ENCODE data around the gene ZNF620.
"Not testable (repeated sequence)": the region's sequence is repeated elsewhere in the genome, so short reads cannot be mapped to it uniquely, and the experiment has no call there.

The ZNF620 gene

GRCh38 chr3:40524568-40525285, 18.9 kb downstream of the ZNF620 start, which contains the start of gene ZNF621:
ZNF621 (plus strand) TSS chr3:40524960; CDS start chr3:40525841, 881 bp downstream.
- no peaks in the 10 kb centered on the region for H3K4me1 ChIP-seq (ENCODE audit: control insufficient read depth, insufficient read depth, low read length)
- H3K9me3 ChIP-seq (ENCODE audit: control insufficient read depth, low read length), result no peaks in the 10 kb centered on the region
- 2% methylated on average over 59 of the region's 59 CpGs for WGBS, 2 experiments
- H3K27me3 ChIP-seq (ENCODE audit: control insufficient read depth, insufficient read depth, low read length, poor library complexity, severe bottlenecking), result no peaks in the 10 kb centered on the region
- H3K27ac ChIP-seq (ENCODE audit: insufficient read depth, low read depth, low read length, poor library complexity, severe bottlenecking), result peak within 1 kb of the TSS; percentile 65
- H3K4me3 ChIP-seq (ENCODE audit: insufficient read depth, low read depth, low read length), result peak within 1 kb of the TSS; percentile 95
- peaks cover 6% of the 10 kb centered on the region for H3K36me3 ChIP-seq (ENCODE audit: control insufficient read depth, insufficient read depth, low read length)

- Histone ChIP-seq H3K4me1 (ENCODE audit: control insufficient read depth, insufficient read depth, low read length) (no peaks in the 10 kb centered on the region), H3K27me3 (ENCODE audit: control insufficient read depth, insufficient read depth, low read length, poor library complexity, severe bottlenecking) (no peaks in the 10 kb centered on the region), H3K4me3 (ENCODE audit: insufficient read depth, low read depth, low read length) (no peak overlapping the region), H3K9me3 (ENCODE audit: control insufficient read depth, low read length) (no peaks in the 10 kb centered on the region), H3K27ac (ENCODE audit: insufficient read depth, low read depth, low read length, poor library complexity, severe bottlenecking) (no peak overlapping the region), H3K36me3 (ENCODE audit: control insufficient read depth, insufficient read depth, low read length) (peaks cover 34% of the 10 kb centered on the region)
- WGBS, 2 experiments, result 94 to 98% methylated on average over 3 of the region's 3 CpGs
Observed at GRCh38 chr3:40528426-40528825, 22.6 kb downstream of the ZNF620 start.

GRCh38 chr3:40532252-40532651, 26.4 kb downstream of the ZNF620 start:
- Histone ChIP-seq H3K27me3 (ENCODE audit: control insufficient read depth, insufficient read depth, low read length, poor library complexity, severe bottlenecking) (no peaks in the 10 kb centered on the region), H3K27ac (ENCODE audit: insufficient read depth, low read depth, low read length, poor library complexity, severe bottlenecking) (no peak overlapping the region), H3K4me3 (ENCODE audit: insufficient read depth, low read depth, low read length) (no peak overlapping the region), H3K9me3 (ENCODE audit: control insufficient read depth, low read length) (no peaks in the 10 kb centered on the region), H3K36me3 (ENCODE audit: control insufficient read depth, insufficient read depth, low read length) (peaks cover 50% of the 10 kb centered on the region), H3K4me1 (ENCODE audit: control insufficient read depth, insufficient read depth, low read length) (no peaks in the 10 kb centered on the region)
- 95 to 96% methylated on average over 5 of the region's 5 CpGs for WGBS, 2 experiments

GRCh38 chr3:40534283-40534682, 28.4 kb downstream of the ZNF620 start:
- no peak overlapping the region for H3K27ac ChIP-seq (ENCODE audit: insufficient read depth, low read depth, low read length, poor library complexity, severe bottlenecking)
- H3K4me3 ChIP-seq (ENCODE audit: insufficient read depth, low read depth, low read length), result no peak overlapping the region
- H3K27me3 ChIP-seq (ENCODE audit: control insufficient read depth, insufficient read depth, low read length, poor library complexity, severe bottlenecking), result no peaks in the 10 kb centered on the region
- no peaks in the 10 kb centered on the region for H3K4me1 ChIP-seq (ENCODE audit: control insufficient read depth, insufficient read depth, low read length)
- peaks cover 65% of the 10 kb centered on the region for H3K36me3 ChIP-seq (ENCODE audit: control insufficient read depth, insufficient read depth, low read length)
- no peaks in the 10 kb centered on the region for H3K9me3 ChIP-seq (ENCODE audit: control insufficient read depth, low read length)

GRCh38 chr3:40546816-40547215, 41.0 kb downstream of the ZNF620 start:
- Histone ChIP-seq H3K27me3 (ENCODE audit: control insufficient read depth, insufficient read depth, low read length, poor library complexity, severe bottlenecking) (no peaks in the 10 kb centered on the region), H3K4me1 (ENCODE audit: control insufficient read depth, insufficient read depth, low read length) (no peaks in the 10 kb centered on the region), H3K36me3 (ENCODE audit: control insufficient read depth, insufficient read depth, low read length) (no peaks in the 10 kb centered on the region), H3K9me3 (ENCODE audit: control insufficient read depth, low read length) (no peaks in the 10 kb centered on the region), H3K27ac (ENCODE audit: insufficient read depth, low read depth, low read length, poor library complexity, severe bottlenecking) (no peak overlapping the region), H3K4me3 (ENCODE audit: insufficient read depth, low read depth, low read length) (no peak overlapping the region)
- 62 to 75% methylated on average over 1 of the region's 1 CpG for WGBS, 2 experiments

- H3K4me1 ChIP-seq (ENCODE audit: control insufficient read depth, insufficient read depth, low read length), result no peaks in the 10 kb centered on the region
- H3K27me3 ChIP-seq (ENCODE audit: control insufficient read depth, insufficient read depth, low read length, poor library complexity, severe bottlenecking), result no peaks in the 10 kb centered on the region
- WGBS, 2 experiments, result 95 to 100% methylated on average over 1 of the region's 1 CpG
- H3K27ac ChIP-seq (ENCODE audit: insufficient read depth, low read depth, low read length, poor library complexity, severe bottlenecking), result no peak overlapping the region
- no peaks in the 10 kb centered on the region for H3K9me3 ChIP-seq (ENCODE audit: control insufficient read depth, low read length)
- H3K4me3 ChIP-seq (ENCODE audit: insufficient read depth, low read depth, low read length), result no peak overlapping the region
- H3K36me3 ChIP-seq (ENCODE audit: control insufficient read depth, insufficient read depth, low read length), result no peaks in the 10 kb centered on the region
Observed at GRCh38 chr3:40550167-40550566, 44.3 kb downstream of the ZNF620 start.

GRCh38 chr3:40557575-40558161, 51.8 kb downstream of the ZNF620 start:
- no peak overlapping the region for H3K4me3 ChIP-seq (ENCODE audit: insufficient read depth, low read depth, low read length)
- H3K27ac ChIP-seq (ENCODE audit: insufficient read depth, low read depth, low read length, poor library complexity, severe bottlenecking), result no peak overlapping the region
- peaks cover 4% of the 10 kb centered on the region for H3K9me3 ChIP-seq (ENCODE audit: control insufficient read depth, low read length)
- 90 to 95% methylated on average over 7 of the region's 7 CpGs for WGBS, 2 experiments
- H3K27me3 ChIP-seq (ENCODE audit: control insufficient read depth, insufficient read depth, low read length, poor library complexity, severe bottlenecking), result no peaks in the 10 kb centered on the region
- H3K36me3 ChIP-seq (ENCODE audit: control insufficient read depth, insufficient read depth, low read length), result no peaks in the 10 kb centered on the region
- H3K4me1 ChIP-seq (ENCODE audit: control insufficient read depth, insufficient read depth, low read length), result no peaks in the 10 kb centered on the region

GRCh38 chr3:40562482-40562881, 56.6 kb downstream of the ZNF620 start:
- not testable (repeated sequence) for H3K9me3 ChIP-seq (ENCODE audit: control insufficient read depth, low read length); H3K4me1 ChIP-seq (ENCODE audit: control insufficient read depth, insufficient read depth, low read length); H3K4me3 ChIP-seq (ENCODE audit: insufficient read depth, low read depth, low read length); H3K36me3 ChIP-seq (ENCODE audit: control insufficient read depth, insufficient read depth, low read length); H3K27ac ChIP-seq (ENCODE audit: insufficient read depth, low read depth, low read length, poor library complexity, severe bottlenecking); H3K27me3 ChIP-seq (ENCODE audit: control insufficient read depth, insufficient read depth, low read length, poor library complexity, severe bottlenecking)
- 94 to 96% methylated on average over 7 to 9 of the region's 9 CpGs for WGBS, 2 experiments

- H3K36me3 ChIP-seq (ENCODE audit: control insufficient read depth, insufficient read depth, low read length); H3K27ac ChIP-seq (ENCODE audit: insufficient read depth, low read depth, low read length, poor library complexity, severe bottlenecking); H3K9me3 ChIP-seq (ENCODE audit: control insufficient read depth, low read length); H3K4me3 ChIP-seq (ENCODE audit: insufficient read depth, low read depth, low read length); H3K27me3 ChIP-seq (ENCODE audit: control insufficient read depth, insufficient read depth, low read length, poor library complexity, severe bottlenecking); H3K4me1 ChIP-seq (ENCODE audit: control insufficient read depth, insufficient read depth, low read length): not testable (repeated sequence)
- 88 to 93% methylated on average over 5 of the region's 5 CpGs for WGBS, 2 experiments
Observed at GRCh38 chr3:40565629-40566028, 59.8 kb downstream of the ZNF620 start.

GRCh38 chr3:40566694-40567093, 60.9 kb downstream of the ZNF620 start:
- Histone ChIP-seq H3K27ac (ENCODE audit: insufficient read depth, low read depth, low read length, poor library complexity, severe bottlenecking) (no peak overlapping the region), H3K36me3 (ENCODE audit: control insufficient read depth, insufficient read depth, low read length) (no peaks in the 10 kb centered on the region), H3K27me3 (ENCODE audit: control insufficient read depth, insufficient read depth, low read length, poor library complexity, severe bottlenecking) (no peaks in the 10 kb centered on the region), H3K4me1 (ENCODE audit: control insufficient read depth, insufficient read depth, low read length) (no peaks in the 10 kb centered on the region), H3K4me3 (ENCODE audit: insufficient read depth, low read depth, low read length) (no peak overlapping the region), H3K9me3 (ENCODE audit: control insufficient read depth, low read length) (no peaks in the 10 kb centered on the region)
- 71 to 75% methylated on average over 4 of the region's 4 CpGs for WGBS, 2 experiments
